A549 (cell line): ENCODE results near the gene C1orf185. TPM values are rescaled to one million over a fixed set of nuclear protein-coding genes. Genes with fewer than 3 reads are reported as not detected.

ENCODE experiments used
- ATAC-seq, 2 experiments: fragments of 200-7000 bp in 1 of 2; fragments of >200 bp in 1 of 2; cut with Nextera tagmentation in 1 of 2; cut with Tn5 transposase in 1 of 2; 3 replicates each; pipeline versions ENCODE4 v1.8.0 to v1.9.1; 2018 to 2020; ENCODE audit warnings: mild to moderate bottlenecking in 1 of 2, moderate library complexity in 1 of 2
- CTCF ChIA-PET: fragments of 300-600 bp; sonication (Branson Sonifier 250); formaldehyde crosslinking; extraction: SDS; loops from one replicate; lab custom pipeline; 2021; ENCODE audit warnings: antibody characterized with exemption, inconsistent platforms; lab: Yijun Ruan, JAX
- POLR2A ChIA-PET: fragments of 350-600 bp; formaldehyde crosslinking; extraction: SDS; loops from one replicate; lab custom pipeline; 2021; ENCODE audit warnings: antibody characterized with exemption, inconsistent platforms; lab: Yijun Ruan, JAX
- DNase-seq, 2 experiments: peaks; one replicate each; pipeline versions ENCODE4 v3.0.0 to v3.0.0-alpha.2; 2011 to 2016; ENCODE audit warnings: low read depth in 1 of 2, low spot score in 1 of 2
- FAIRE-seq: peaks from 2 replicates; lab custom pipeline; 2011; peaks lifted over from hg19 to GRCh38; lab: Jason Lieb, UNC
- H3K27ac ChIP-seq, 2 experiments: fragments of >200 bp; sonication (Bioruptor Twin); formaldehyde crosslinking; 3 replicates each; pipeline ENCODE4 v1.5.1; 2016 to 2017
- H3K4me1 ChIP-seq: fragments of >200 bp; sonication (Bioruptor Twin); formaldehyde crosslinking; 3 replicates; pipeline ENCODE4 v1.6.1; 2016
- H3K4me2 ChIP-seq: fragments of >200 bp; sonication (Bioruptor Twin); formaldehyde crosslinking; 3 replicates; pipeline ENCODE4 v1.6.1; 2016
- H3K4me3 ChIP-seq: fragments of >200 bp; sonication (Bioruptor Twin); formaldehyde crosslinking; 3 replicates; pipeline ENCODE4 v1.5.1; 2016
- H3K9me3 ChIP-seq: fragments of >200 bp; sonication (Bioruptor Twin); formaldehyde crosslinking; 3 replicates; pipeline ENCODE4 v1.6.1; 2016
- BHLHE40 ChIP-seq: IDR thresholded peaks from 2 replicates; pipeline ENCODE4 v1.6.1; 2012; ENCODE audit warnings: low read depth, low read length, inconsistent platforms
- CBX2 ChIP-seq: fragments of 200-600 bp; sonication (generic); IDR thresholded peaks from 2 replicates; pipeline ENCODE4 v1.6.1; 2016; ENCODE audit warnings: low read depth, mild to moderate bottlenecking, borderline replicate concordance
- CBX8 ChIP-seq: fragments of 200-600 bp; sonication (generic); IDR thresholded peaks from 2 replicates; pipeline ENCODE4 v1.6.1; 2016
- EHMT2 ChIP-seq: fragments of 200-600 bp; sonication (generic); IDR thresholded peaks from 2 replicates; pipeline ENCODE4 v1.6.1; 2016; ENCODE audit warnings: antibody characterized with exemption, low read depth, mild to moderate bottlenecking, moderate library complexity
- FOSL2 ChIP-seq, 2 experiments: fragments of 450-650 bp in 1 of 2; fragments of >200 bp in 1 of 2; sonication (Bioruptor Twin) in 1 of 2; formaldehyde crosslinking; IDR thresholded peaks; 2 replicates each; pipeline versions ENCODE4 v1.5.0 to v1.6.1; 2016 to 2020; ENCODE audit warnings: mild to moderate bottlenecking in 1 of 2, moderate library complexity in 1 of 2
- HDAC2 ChIP-seq: fragments of 200-600 bp; sonication (generic); IDR thresholded peaks from 2 replicates; pipeline ENCODE4 v1.6.1; 2016
- HEYL ChIP-seq: fragments of 250-450 bp; sonication (Bioruptor Pico); IDR thresholded peaks from 2 replicates; pipeline ENCODE4 v1.8.0; 2021; ENCODE audit warnings: mild to moderate bottlenecking, moderate library complexity
- HOXB5 ChIP-seq: fragments of 250-450 bp; sonication (Bioruptor Pico); IDR thresholded peaks from 2 replicates; pipeline ENCODE4 v1.5.0; 2020; ENCODE audit warnings: mild to moderate bottlenecking, moderate library complexity
- JUN ChIP-seq, 2 experiments: fragments of >200 bp; sonication (Bioruptor Twin); formaldehyde crosslinking; IDR thresholded peaks; 2 replicates in 1 of 2; 3 replicates in 1 of 2; pipeline ENCODE4 v1.6.1; 2016 to 2017
- JUNB ChIP-seq: fragments of >200 bp; sonication (Bioruptor Twin); formaldehyde crosslinking; IDR thresholded peaks from 2 replicates; pipeline ENCODE4 v1.6.1; 2016
- KDM5A ChIP-seq: fragments of 200-600 bp; sonication (generic); IDR thresholded peaks from 2 replicates; pipeline ENCODE4 v1.6.1; 2016; ENCODE audit warnings: antibody characterized with exemption, mild to moderate bottlenecking
- MYC ChIP-seq: IDR thresholded peaks from 2 replicates; pipeline ENCODE4 v1.6.1; 2012; ENCODE audit warnings: mild to moderate bottlenecking, inconsistent platforms, low read length, improper control_type of control experiment, borderline replicate concordance
- NR3C1 ChIP-seq: fragments of >200 bp; sonication (Bioruptor Twin); formaldehyde crosslinking; IDR thresholded peaks from 3 replicates; pipeline ENCODE4 v1.6.1; 2017
- PHF8 ChIP-seq: fragments of 200-600 bp; sonication (generic); IDR thresholded peaks from 2 replicates; pipeline ENCODE4 v1.6.1; 2016; ENCODE audit warnings: low read depth, mild to moderate bottlenecking, antibody characterized with exemption, moderate library complexity, borderline replicate concordance
- RFX5 ChIP-seq: fragments of 450-650 bp; IDR thresholded peaks from 2 replicates; pipeline ENCODE4 v1.7.1; 2014; ENCODE audit warnings: antibody characterized with exemption, mild to moderate bottlenecking, moderate library complexity
- ZSCAN20 ChIP-seq: fragments of 250-450 bp; sonication (Bioruptor Pico); IDR thresholded peaks from 2 replicates; pipeline ENCODE4 v1.8.0; 2022; ENCODE audit warnings: mild to moderate bottlenecking, moderate library complexity
- WGBS: methylation state at CpG from one replicate; pipeline ENCODE4 v1.1.6; 2017; ENCODE audit errors: missing lambda C conversion rate; 5-methylcytosine and 5-hydroxymethylcytosine counted together
- polyA plus RNA-seq, 4 experiments: library from polyadenylated mRNA; depleted of rRNA in 3 of 4; stranded (reverse); fragments of >200 nt; fragmentation: RNase III in 1 of 4; extraction: RNeasy Plus Mini Kit Qiagen cat#74134 plus additional on column Dnase treatment in 1 of 4; gene quantifications; 2 replicates in 3 of 4; 3 replicates in 1 of 4; pipeline ENCODE4 v1.2.3, GENCODE V29; 2011 to 2017
- TF ChIP-seq, protein P1 (sequence below): IDR thresholded peaks from 2 replicates; pipeline ENCODE4 v1.6.1; 2012; ENCODE audit warnings: low read depth, borderline replicate concordance
- TF ChIP-seq, protein P2 (sequence below): fragments of 450-650 bp; IDR thresholded peaks from 2 replicates; pipeline ENCODE4 v1.6.1; 2014; ENCODE audit warnings: antibody characterized with exemption
- TF ChIP-seq, protein P3 (sequence below): fragments of >200 bp; sonication (Bioruptor Twin); formaldehyde crosslinking; IDR thresholded peaks from 3 replicates; pipeline ENCODE4 v1.6.1; 2016
- TF ChIP-seq, protein P4 (sequence below): IDR thresholded peaks from 2 replicates; pipeline ENCODE4 v1.6.1; 2012
- TF ChIP-seq, protein P5 (sequence below): fragments of >200 bp; sonication (Bioruptor Twin); formaldehyde crosslinking; IDR thresholded peaks from 3 replicates; pipeline ENCODE4 v1.5.1; 2016

C1orf185 gene
- polyA plus RNA-seq, 2 of the 4 experiments (the other 2 are of a cell fraction), result not detected

DNA sequence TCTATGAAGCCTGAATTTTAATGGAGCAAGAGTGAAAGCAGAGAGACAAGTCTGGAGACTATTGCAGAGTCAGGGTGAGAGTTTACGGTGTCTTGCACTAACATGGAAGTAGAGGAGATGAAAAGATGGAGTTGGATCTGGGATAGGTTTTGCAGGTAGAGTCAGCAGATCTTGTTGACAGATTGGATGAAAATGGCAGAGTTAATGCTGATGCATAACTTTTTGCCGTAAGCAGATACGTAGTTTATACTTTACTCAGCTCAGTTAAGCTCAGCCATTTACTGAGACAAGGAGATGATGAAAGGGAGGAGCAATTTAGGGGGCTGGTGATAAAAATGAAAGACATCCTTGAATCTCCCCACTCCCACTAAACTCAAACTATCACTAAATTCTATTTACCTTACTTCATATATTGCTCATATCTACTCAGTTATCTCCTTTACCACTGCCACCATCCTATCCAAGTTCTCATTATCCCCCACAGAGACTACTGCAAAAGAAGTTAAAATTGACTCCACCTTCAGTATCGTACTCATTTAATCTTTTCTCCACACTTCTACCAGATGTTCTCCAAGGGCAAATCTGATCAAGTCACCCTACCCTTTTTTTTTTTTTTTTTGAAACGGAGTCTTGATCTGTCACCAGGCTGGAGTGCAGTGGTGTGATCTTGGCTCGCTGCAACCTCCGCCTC, 13.8 kb downstream of the C1orf185 start:
- no peak for DNase-seq
- FAIRE-seq, result no peak
- H3K4me2 ChIP-seq, result no peak overlapping the region
- H3K9me3 ChIP-seq, result no peaks in the 10 kb centered on the region
- 79% methylated on average over 7 of the region's 7 CpGs for WGBS
- no peak overlapping the region for H3K4me3 ChIP-seq
- CTCF ChIA-PET, result interaction anchor here (1.0 kb wide), 1 partner anchor 16 kb away, joined by 3 read pairs; no protein-coding TSS in a partner anchor
- TF ChIP-seq PHF8, result no peak
- TF ChIP-seq, protein P1, sequence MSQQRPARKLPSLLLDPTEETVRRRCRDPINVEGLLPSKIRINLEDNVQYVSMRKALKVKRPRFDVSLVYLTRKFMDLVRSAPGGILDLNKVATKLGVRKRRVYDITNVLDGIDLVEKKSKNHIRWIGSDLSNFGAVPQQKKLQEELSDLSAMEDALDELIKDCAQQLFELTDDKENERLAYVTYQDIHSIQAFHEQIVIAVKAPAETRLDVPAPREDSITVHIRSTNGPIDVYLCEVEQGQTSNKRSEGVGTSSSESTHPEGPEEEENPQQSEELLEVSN, result no peak
- no peak for TF ChIP-seq ZSCAN20 (CRISPR knock-in tag)
- TF ChIP-seq RFX5, result no peak
- no peak for ATAC-seq
- H3K27ac ChIP-seq, result no peak overlapping the region
- POLR2A ChIA-PET, result no interaction called here
- no peaks in the 10 kb centered on the region for H3K4me1 ChIP-seq

DNA sequence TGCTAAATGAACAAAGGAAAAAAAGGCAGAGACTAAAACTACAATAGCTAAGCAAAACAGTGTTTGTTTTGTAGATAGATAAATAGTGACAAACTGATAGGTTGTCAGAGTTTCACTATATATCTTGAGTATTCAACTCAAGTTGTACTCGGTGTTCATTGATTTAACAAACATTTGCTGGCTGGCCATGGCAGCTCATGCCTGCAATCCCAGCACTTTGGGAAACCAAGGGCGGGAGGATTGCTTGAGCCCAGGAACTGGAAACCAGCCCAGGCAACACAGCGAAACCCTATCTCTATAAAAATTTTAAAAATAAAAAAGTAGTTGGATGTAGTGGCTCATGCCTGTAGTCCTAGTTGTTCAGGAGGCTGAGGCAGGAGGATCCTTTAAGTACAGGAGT, 17.3 kb downstream of the C1orf185 start:
- ATAC-seq (no peak), DNase-seq (no peak), FAIRE-seq (no peak)
- WGBS, result 63% methylated on average over 3 of the region's 3 CpGs
- TF ChIP-seq BHLHE40 (no peak), CBX8 (no peak), JUNB (no peak), KDM5A (no peak), MYC (no peak), HOXB5 (no peak), CBX2 (no peak), HDAC2 (no peak), FOSL2 (IDR thresholded peaks at IDR 0.05) (no peak), FOSL2 (CRISPR knock-in tag; IDR thresholded peaks at IDR 0.05) (no peak), ZSCAN20 (CRISPR knock-in tag) (no peak), HEYL (CRISPR knock-in tag) (no peak), NR3C1 (no peak), EHMT2 (no peak), JUN (IDR thresholded peaks at IDR 0.05) (no peak)
- TF ChIP-seq, protein P2, sequence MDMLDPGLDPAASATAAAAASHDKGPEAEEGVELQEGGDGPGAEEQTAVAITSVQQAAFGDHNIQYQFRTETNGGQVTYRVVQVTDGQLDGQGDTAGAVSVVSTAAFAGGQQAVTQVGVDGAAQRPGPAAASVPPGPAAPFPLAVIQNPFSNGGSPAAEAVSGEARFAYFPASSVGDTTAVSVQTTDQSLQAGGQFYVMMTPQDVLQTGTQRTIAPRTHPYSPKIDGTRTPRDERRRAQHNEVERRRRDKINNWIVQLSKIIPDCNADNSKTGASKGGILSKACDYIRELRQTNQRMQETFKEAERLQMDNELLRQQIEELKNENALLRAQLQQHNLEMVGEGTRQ, result no peak
- TF ChIP-seq, protein P3, sequence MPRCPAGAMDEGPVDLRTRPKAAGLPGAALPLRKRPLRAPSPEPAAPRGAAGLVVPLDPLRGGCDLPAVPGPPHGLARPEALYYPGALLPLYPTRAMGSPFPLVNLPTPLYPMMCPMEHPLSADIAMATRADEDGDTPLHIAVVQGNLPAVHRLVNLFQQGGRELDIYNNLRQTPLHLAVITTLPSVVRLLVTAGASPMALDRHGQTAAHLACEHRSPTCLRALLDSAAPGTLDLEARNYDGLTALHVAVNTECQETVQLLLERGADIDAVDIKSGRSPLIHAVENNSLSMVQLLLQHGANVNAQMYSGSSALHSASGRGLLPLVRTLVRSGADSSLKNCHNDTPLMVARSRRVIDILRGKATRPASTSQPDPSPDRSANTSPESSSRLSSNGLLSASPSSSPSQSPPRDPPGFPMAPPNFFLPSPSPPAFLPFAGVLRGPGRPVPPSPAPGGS, result no peak
- TF ChIP-seq, protein P4, sequence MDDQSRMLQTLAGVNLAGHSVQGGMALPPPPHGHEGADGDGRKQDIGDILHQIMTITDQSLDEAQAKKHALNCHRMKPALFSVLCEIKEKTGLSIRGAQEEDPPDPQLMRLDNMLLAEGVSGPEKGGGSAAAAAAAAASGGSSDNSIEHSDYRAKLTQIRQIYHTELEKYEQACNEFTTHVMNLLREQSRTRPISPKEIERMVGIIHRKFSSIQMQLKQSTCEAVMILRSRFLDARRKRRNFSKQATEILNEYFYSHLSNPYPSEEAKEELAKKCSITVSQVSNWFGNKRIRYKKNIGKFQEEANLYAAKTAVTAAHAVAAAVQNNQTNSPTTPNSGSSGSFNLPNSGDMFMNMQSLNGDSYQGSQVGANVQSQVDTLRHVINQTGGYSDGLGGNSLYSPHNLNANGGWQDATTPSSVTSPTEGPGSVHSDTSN, result no peak
- TF ChIP-seq, protein P5, sequence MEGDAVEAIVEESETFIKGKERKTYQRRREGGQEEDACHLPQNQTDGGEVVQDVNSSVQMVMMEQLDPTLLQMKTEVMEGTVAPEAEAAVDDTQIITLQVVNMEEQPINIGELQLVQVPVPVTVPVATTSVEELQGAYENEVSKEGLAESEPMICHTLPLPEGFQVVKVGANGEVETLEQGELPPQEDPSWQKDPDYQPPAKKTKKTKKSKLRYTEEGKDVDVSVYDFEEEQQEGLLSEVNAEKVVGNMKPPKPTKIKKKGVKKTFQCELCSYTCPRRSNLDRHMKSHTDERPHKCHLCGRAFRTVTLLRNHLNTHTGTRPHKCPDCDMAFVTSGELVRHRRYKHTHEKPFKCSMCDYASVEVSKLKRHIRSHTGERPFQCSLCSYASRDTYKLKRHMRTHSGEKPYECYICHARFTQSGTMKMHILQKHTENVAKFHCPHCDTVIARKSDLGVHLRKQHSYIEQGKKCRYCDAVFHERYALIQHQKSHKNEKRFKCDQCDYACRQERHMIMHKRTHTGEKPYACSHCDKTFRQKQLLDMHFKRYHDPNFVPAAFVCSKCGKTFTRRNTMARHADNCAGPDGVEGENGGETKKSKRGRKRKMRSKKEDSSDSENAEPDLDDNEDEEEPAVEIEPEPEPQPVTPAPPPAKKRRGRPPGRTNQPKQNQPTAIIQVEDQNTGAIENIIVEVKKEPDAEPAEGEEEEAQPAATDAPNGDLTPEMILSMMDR, result no peak
- Histone ChIP-seq H3K9me3 (no peaks in the 10 kb centered on the region), H3K4me3 (no peak overlapping the region), H3K4me1 (no peaks in the 10 kb centered on the region), H3K4me2 (no peak overlapping the region), H3K27ac (no peak overlapping the region)
- ChIA-PET POLR2A (no interaction called here), CTCF (interaction anchor here (0.5 kb wide), 1 partner anchor 514 kb away, joined by 3 read pairs; no protein-coding TSS in a partner anchor)
